NCI-H146 treated with DMSO at 0.1 percent for 48 hours (cell line): ENCODE results near the gene HUNK.

ENCODE experiments used
- DNase-seq: peaks from one replicate; lab custom pipeline; 2025; ENCODE audit not compliant: unreplicated experiment; lab: John Stamatoyannopoulos, UW

HUNK gene

DNA sequence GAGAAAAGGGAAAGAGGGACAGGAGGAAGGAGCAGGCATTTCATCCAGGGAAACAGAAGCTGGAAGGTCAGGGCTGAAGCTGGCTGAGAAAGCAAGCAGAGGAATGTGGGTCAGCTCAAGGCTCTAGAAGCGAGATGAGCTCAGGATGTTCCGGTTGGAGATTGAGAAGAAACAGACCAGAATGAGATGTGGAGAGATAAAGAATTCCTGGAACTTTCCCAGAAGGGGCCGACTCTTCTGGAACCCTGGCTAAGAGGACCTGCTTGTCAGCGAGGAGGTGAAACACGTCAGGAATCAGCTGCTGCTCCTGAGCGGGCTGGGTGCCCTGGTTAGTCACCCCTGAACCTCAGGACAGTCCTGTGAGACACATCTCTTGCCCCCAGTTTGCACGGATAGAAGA lies 75.9 kb downstream of the HUNK start:
- no peak for DNase-seq

DNA sequence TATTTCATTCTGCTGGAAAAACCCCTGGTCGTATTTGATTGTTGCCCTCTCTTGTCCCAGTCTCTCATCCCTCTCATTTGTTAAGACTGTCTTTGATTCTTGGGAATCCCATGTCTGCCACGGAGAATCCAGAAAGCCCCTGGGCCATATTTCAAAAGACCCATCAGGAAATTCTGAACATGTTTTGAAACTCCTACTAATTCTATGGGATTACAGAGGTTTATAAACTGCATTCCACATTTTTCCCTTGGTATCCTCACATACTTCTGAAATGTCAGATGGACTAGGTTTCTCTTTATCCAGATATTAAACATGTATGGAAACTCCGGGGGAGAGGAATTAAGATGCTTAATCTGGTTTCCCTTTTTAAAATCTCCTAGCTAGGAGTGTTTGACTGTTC lies 80.0 kb downstream of the HUNK start:
- DNase-seq: no peak

DNA sequence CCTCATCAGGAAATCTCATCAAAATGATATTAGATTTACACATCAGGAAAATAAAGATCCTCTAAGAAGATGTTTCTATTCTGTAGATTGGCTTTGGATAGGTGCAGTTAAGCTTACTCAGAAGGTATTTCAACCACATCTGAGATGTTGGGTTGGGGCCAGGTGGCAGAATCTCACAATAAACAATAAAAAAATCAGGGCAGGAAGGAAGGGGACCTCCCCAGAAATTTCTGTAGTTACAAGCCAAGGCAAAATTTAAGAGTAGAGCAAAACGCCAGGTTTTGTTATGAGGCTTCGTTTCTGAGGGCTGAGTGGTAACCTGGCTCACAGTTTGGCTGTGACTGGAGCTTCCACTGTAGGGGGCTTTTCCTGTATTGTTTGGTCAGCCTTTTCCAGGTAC lies 84.8 kb downstream of the HUNK start:
- DNase-seq: no peak

DNA sequence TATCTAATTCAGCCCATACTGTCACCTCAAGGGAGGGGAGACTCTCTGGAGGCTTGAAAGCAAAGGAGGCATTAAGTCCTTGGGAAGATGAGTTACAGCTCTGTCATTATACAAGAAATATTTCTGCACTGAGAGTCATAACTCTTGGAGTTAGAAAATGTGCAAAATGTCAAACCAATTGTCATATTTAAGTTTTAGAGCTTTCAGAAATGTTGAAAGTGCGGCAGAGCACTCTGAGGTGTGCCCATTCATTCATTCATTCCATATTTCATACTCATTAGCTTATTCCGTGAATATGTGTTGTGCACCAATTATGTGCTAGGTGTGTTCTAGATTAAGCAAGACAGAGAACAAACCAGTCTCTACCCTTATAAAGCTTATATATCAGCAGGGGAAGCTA lies 87.1 kb downstream of the HUNK start:
- DNase-seq: no peak

DNA sequence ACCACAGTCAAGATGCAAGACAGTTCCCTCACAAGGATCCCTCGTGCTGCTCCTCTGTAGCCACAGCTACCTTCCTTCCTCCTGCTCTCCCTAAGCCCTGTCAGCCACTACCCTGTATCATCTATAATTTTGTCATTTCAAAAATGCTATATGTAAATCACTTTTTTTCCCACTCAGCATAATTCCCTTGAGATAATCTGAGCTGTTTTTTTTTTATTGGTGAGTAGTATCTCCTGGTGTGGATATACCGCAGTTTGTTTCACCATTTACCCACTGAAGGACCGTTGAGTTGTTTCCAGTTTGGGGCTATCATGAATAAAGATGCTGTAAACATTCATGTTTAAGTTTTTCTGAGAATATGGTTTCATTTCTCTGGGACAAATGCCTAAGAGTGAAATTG lies 88.2 kb downstream of the HUNK start:
- no peak for DNase-seq

DNA sequence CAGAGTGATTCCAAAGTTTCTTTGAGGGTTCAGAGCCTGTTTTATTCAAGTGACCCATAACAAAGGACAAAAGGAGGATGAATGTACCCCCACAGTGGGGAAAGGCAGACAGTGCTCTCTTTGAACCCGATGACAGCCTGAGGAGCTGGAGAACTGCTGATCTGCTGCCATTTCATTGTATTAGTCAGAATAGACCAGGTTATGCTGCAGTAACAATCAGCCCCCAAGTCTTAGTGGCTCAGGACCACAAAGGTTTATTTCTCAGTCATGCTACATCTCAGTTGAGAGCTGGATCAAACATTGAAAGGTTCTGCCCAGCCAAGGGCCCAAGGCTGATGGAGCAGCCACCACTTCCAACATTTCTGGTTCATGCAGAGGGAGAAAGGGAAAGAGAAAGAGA lies 88.9 kb downstream of the HUNK start:
- DNase-seq: no peak

DNA sequence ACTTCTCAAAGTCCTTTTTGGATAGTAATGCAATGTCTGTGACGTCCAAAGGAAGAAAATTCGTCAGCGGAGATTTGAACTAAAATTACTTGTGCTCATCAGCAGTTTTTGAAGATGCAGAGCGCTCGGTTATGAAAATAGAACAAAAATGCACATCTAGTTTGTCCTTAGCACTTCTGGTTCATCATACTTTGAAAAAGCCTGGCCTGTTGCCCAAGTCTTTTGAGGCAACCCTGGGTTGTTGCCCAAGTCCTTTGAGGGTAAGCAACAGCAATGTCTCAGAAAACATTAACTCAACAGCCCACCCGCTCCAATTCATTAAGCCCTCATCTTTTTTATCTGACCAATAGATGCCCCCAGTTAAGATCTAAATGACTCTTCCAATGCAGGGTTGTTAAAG lies 91.9 kb downstream of the HUNK start:
- DNase-seq: no peak

DNA sequence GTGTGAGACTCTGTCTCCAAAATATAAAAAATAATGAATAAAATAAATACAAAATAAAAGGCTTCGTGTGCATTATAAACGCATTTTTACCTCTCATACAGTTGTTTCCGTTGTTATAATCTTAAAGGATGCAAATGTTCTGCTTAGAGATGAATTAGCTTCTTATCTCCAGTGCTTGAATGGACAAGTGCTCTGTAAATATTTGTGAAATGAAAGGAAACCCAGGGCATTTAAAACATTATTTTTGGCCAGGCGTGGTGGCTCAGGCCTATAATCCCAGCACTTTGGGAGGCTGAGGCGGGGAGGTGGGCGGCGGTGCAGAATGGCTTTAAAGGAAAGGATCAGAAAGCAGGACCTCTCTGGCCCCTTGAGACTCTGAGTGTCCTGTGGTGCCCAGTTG lies 94.5 kb downstream of the HUNK start:
- DNase-seq: no peak

DNA sequence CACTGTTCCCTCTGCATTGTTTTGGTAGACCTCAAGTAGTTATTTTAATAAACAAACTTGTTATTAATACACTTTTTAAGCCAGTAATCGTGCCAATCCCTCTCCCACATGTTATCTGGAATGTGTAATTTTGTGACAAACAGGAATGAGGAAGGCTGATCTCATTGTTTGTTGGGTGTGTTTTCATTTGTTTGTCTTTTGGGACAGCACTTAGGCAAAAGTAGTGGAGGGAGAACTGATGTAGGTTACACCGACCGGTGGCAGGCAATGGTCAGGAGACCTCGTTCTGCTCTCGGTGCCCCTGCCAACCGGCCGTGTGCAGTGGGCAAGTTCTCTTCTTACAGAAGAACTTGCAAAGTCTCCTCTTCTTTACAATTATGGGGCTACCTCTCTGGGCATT lies 99.8 kb downstream of the HUNK start:
- DNase-seq: no peak

DNA sequence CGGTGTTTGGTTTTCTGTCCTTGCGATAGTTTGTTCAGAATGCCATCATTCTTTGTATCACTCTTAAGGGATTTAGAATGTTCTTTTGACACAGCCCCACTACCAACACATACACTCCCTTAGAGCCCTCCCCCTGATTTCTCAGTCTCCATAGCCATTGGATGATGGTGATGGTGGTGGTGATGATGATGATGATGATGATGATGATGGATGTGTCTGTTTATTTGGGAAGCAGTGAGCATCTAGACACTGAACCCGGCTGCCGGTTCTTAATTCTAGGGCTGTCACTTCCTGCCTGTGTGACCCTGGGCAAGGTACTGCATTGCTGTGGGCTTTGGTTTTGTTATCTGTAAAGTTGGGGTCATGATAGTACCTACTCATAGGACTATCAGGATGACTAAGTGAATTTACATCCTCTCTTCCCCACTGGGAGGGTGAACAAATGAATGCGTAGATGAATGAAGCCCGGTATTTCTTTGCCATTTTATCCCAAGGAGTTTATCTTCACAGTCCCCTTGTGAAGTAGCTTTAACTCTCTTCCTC lies 100.7 kb downstream of the HUNK start:
- no peak for DNase-seq

DNA sequence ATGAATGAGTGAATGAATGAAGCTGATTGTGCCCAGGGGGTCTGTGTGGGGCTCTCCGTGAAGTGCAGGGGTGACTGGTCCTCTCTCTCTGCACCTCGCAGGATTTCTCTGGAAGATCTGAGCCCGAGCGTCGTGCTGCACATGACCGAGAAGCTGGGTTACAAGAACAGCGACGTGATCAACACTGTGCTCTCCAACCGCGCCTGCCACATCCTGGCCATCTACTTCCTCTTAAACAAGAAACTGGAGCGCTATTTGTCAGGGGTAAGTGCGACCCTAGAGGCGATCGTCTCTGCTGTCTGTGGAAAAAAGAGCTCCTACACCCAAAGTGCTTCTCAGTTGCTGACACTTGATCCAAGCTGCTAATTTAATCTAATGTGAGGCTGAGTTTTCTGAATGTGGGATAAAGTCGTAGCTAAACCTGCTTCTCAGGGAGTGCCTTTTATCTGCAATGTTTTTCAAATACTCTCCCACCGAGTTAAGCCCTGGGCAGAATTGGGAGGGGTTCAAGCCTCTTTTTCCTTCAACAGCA lies 101.7 kb downstream of the HUNK start:
- no peak for DNase-seq

DNA sequence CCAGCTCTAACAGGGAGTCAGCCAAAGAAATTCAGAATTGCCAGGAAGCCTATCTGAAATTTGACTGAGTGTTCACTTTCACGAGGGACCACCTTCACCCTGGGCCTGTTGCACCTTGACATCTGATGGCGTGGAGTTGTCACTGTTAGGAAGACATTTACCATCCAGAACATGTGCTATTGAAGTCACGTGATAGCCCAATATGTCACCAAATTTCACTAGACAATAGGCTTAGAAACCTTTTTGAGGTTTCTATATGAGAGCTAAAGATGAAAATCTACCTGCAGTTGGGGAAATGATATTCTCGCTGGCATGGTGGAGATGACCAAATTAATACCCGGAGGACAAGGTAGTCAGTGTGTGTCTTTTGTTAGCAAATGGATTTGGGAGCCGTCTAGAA lies 102.7 kb downstream of the HUNK start:
- no peak for DNase-seq

DNA sequence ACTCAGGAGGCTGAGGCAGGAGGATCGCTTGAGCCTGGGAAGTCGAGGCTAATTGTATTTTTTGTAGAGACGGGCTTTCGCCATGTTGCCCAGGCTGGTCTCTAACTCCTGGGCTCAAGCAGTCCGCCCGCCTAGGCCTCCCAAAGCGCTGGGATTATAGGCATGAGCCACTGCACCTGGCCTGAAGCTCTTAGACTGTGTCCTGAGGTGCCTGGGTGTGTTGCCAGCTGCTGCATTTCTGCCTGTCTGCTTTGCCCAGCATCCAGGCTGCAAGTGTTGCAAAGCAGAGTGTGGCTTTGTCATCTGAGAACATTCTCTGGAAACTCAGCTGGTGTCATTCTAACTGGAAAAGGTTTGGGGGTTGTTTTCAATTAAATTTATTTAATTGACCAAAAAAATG lies 105.0 kb downstream of the HUNK start:
- DNase-seq: no peak

DNA sequence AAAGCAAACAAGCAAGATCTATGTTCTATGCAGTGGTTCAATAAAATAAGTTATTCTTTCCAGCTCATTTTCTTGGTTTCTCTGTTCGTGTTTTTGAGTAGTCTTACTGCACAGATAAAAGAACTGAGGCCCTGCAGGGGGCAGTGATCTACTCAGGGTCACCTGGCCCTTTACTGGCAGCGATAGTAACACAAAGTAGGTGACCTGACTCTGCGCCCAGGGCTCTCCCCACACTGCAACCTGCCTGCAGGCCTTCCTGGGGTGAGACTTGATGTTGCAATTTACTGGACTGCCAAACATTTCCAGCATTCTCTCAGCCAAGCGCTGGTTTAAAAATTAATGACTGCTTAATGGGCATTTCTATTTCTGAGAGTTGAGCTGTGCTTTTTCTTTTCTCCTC lies 110.3 kb downstream of the HUNK start:
- no peak for DNase-seq

DNA sequence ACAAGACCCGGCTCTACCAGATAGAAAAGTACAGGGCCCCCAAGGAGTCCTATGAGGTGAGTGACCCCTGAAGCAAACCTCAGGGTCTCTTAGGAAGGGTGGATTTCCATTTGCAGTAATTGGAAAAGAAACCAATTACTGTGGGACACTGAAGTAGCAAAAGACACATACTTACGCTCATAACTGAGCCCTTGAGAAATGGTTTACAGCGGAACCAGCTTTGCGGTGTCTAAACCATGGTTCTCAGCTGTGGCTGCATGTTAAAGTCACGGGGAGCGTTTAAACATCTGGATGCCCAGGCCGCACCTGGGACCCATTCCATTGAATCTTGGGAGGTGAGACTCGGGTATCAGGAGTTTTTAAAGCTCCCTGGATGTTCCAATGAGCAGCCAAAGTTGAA lies 110.7 kb downstream of the HUNK start:
- no peak for DNase-seq

DNA sequence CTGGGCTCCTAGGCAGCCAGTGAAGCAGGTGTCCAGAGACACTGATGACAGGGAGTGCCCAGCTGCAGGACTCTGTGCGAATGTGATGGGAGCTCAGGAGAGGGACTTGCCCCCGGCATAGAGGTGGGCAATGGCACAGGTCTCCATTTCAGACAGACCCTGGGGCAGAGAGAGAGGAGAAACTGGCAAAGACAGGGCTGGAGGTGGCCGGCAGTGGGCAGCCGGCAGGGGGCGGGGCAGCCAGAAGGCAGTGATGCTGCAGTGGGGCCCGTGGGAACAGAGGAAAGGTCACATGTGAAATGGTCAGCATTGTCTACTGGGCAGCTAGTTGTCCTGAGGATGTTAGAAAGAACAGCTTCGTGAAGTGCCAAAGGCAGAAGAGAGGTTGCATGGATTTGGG lies 112.6 kb downstream of the HUNK start:
- no peak for DNase-seq

DNA sequence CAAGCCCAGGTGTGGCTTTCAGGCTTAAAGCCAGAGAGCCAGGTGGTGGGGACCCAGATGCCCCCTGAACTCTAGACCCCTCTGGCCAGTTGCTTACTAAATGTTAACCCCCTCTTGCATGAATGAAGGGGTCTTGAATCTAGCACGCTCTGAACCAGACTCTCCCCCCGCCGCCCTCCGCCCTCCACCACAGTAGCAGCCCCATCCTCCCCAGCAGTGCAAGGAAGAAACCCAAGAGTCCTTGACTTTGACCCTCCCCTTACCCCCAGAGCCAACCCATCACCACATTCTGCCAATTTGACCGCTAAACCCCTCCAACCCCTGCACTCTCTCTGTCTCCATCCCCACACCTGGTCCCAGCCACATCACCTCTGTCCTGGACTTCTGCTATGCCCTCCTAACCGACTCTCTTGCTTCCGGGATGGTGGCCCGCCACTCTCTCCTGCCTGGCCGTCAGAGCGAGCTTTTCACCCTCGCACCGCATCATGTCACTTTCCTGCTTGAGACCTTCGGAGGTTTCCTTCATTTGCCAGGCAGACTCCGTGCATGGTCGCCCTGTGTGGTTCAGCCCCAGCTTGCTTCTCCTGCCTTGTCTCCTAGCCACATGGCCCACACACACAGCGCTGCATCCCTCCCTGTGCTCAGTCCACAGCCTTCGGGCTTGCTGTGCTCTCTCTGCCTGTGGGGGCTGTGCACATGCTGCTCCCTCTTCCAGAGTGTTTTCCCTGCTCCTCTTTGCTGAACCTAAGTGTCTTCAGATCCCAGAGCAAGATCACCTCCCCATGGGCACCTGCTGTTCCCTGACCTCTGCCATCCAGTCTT lies 113.4 kb downstream of the HUNK start:
- no peak for DNase-seq

DNA sequence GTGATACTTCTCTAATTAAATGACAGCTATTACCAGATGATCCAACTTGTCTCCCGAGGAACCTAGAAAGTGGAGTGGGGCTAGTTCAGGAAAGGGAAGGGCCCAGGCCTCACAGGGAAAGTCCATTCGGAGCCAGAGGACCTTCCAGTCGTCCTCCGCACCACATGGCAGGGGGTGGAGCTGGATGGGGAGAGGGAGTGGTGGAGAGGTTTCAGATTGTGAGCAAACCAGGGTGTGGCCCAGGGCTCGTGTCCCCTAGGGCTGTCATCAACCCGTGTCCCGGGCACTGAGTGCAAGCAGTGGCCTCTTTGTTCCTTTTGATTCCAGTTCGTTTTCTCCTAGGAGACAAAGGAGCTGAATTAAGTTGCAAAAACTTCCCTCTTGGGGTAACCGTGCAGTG lies 114.9 kb downstream of the HUNK start:
- no peak for DNase-seq

DNA sequence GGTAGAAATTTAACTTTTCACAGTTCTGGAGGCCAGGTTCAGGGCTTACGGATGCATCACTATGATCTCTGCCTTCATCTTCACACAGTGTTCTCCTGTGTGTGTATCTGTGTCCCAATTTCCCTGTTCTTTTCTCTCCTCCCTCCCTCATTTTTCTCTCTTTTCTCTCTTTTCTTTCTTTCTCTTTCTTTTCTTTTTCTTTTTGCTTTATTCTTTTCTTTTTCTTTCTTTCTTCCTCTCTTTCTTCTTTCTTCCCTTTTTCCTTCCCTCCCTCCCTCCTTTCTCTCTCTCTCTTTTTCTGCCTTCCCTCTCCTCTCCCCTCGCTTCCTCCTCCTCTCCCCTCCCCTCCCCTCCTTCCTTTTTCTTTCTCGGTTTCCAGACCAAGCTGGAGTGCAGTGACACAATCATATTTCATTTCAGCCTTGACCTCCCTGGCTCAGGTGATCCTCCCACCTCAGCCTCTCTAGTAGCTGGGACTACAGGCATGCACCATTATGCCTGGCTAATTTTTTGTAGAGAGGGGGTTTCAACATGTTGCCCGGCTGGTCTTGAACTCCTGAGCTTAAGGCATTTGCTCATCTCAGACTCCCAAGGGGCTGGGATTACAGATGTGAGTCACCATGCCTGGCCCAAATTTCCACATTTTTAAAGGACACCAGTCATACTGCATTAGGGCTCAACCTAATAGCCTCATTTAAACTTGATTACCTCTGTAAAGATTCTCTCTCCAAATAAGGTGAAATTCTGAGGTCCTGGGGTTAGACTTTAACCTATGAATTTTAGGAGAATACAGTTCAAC lies 115.9 kb downstream of the HUNK start:
- no peak for DNase-seq

DNA sequence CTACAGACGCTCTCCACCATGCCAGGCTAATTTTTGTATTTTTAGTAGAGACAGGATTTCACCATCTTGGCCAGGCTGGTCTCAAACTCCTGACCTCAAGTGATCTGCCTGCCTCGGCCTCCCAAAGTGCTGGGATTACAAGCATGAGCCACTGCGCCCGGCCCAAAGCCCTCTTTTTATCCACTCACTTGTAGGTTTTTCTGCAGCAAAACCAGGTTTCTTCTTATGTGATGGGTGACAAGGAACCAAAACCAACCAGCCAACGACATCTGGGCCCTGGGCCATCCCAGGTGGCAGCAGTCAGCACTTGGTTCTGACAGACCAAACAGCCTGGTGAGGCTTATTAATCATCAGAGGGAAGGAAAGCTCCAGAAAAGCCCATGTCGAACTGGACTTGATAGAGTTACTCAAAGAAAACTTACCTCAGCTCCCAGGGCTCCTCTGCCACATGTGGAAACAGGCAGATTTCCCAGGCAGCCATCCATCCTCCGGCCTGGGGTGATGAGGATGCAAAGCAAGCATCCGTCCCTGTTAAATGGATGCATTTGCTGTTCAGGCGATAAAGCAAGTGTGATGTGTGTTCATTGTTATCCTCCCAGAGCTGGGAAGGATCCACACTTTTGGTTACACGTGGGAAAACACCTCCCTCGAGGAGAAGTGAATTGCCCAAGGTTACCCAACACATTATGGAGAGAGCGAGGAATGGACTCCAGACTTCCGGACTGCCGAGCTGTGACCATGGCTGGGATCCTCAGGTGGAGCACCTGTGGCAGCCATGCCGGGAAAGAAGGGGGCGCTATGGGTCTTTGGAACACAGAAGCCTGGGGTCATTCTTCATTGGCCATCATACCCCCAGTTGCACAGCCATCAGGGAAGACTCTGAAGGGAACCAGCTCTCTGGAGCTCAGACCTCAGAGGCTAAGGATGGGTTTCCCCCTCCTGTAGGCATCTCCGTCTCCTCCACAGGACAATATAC lies 118.8 kb downstream of the HUNK start:
- DNase-seq: no peak

DNA sequence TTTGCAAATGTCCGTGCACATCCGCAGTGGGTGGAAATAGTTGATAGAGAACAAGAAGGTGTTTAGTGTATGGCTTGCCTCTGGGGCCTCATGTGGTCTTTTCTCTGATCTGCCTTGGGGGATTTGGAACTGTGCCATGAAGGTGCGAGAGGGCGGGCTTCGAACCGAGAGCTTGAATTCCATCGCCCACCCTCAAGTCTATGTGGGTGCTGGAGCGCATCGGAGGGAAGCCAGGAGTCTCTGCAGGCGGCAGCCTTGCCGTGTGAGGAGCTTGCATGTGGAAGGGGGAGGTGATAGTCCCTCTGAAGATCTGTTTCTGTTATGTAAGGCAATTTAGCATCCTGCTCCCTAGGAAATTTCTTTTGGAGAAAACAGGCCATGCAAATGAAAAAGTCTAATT lies 119.6 kb downstream of the HUNK start:
- no peak for DNase-seq
